Hypothalamus (tissue), 51 donors: Measurements from ENCODE around the gene ATG16L2.
"Not testable (repeated sequence)": the region's sequence is repeated elsewhere in the genome, so short reads cannot be mapped to it uniquely, and the experiment has no call there.

Experiments
- DNase-seq, 51 donors: peaks; one replicate each; lab custom pipeline; 2025; lab: John Stamatoyannopoulos, UW

Gene ATG16L2

DNA sequence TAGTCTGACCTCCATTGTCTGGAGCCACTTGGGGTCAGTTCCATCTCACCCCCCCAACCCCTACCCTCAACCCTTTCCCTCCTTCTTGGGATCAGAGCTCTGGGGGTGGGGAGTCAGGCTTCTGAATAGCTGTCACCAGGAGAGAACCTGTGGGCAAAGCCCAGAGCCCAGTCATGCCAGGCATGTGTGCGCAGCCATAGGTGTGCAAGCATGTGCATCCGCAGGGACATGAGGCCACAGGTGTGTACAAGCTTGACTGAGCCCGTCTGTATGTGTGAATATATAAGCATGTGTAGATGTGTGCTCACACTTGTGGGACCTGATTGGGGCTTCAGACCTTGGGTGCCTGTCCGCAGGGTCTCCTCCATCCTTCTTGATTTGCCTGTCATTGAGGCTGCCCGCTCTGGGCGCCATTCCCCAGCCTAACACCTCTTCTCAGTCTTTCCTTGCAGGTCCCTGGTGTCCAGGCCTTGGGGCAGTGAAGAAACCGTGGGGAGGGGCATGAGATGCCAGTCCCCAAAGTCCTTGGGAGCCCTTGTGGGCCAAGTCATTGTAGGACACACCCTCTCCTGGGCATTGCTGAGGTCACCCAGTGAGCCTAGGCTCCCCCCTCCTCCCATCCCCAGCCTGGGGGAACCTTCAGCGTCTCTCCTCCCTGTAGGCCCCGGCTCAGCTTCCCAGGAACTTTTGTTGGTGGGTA is 9.0 kb downstream of the ATG16L2 start:
- no peak for DNase-seq

GRCh38 chr11:72824020-72824419 is 9.8 kb downstream of the ATG16L2 start:
- no peak for DNase-seq

DNA sequence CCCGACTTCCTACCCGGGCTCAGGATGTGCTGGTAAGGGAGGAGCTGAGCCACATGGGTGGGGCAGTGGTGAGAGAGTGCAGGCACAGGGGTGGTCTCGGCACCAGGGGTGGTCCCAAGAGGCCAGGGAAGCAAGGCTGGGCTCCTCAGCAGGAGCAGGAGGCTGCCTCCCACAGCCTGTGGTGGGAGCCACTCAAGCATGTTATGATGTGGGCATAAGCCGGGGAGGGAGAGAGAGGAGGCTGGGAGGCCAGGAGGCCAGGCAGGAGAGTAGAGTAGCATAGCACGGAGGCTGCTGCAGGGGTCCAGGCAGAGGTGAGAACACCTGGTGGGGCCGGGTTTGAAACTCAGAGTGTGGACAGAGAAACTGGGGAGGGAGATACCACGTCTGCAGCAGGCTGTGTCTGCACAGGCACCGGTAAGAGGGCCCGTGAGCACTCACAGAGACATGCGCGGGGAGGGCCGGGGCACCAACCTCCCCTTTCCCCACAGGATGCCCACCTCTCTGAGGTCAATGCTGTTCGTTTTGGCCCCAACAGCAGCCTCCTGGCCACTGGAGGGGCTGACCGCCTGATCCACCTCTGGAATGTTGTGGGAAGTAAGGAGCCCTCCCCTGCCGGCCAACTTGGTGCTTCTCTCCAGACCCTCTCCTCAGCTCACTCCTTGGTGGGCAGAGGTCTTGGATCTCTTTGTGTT is 10.7 kb downstream of the ATG16L2 start:
- no peak for DNase-seq

- DNase-seq: no peak
Observed at GRCh38 chr11:72825661-72826060, 11.4 kb downstream of the ATG16L2 start.

DNA sequence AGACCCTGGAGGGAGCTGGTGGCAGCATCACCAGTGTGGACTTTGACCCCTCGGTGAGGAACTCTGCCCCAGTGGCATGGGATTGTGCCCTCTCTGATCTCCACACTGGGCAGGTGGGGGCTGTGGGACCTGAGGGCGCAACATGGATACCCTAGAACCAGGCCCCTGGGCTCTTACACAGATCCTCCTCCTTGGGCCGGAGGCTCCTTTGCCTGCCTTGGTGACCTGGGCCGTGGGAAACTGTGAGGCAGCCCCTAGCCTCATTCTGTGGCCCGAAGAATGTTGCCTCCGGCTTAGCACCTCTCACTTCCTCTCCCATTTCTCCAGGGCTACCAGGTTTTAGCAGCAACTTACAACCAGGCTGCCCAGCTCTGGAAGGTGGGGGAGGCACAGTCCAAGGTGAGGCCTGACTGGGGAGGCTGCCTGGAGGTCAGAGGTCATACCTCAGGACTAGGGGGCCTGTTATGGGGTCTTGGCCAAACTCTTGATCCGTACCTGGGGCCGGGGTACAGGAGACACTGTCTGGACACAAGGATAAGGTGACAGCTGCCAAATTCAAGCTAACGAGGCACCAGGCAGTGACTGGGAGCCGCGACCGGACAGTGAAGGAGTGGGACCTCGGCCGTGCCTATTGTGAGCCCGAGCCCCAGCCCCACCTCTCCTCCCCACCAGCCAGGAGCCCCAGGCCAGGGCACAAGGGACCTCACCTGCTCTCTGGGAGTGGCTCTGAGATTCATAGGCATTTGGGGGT is 12.2 kb downstream of the ATG16L2 start:
- DNase-seq: no peak

DNA sequence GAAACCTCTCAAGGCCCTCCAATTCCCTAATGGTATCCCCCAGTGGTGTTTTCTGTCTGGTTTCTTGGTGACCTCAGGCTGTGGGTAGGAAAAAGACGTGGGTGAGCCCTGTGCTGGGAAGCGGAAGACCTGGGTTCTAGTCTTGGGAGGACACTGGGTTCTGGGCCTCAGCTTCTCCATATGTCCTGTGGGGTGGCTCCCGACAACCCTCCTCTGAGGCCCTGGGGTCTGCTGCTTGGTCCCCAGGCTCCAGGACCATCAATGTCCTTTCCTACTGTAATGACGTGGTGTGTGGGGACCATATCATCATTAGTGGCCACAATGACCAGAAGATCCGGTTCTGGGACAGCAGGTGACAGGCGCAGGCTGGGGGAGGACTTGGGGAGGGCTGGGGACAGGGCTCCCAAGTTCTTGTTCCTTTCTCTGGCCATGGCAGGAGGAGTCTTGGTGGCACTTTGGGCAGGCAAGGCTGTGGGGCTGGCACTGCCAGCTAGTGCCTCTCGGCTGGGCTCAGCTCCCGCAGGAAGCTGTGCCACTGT is 12.8 kb downstream of the ATG16L2 start:
- DNase-seq: no peak

- DNase-seq: not testable (repeated sequence)
Observed at GRCh38 chr11:72827656-72828055, 13.4 kb downstream of the ATG16L2 start.

DNA sequence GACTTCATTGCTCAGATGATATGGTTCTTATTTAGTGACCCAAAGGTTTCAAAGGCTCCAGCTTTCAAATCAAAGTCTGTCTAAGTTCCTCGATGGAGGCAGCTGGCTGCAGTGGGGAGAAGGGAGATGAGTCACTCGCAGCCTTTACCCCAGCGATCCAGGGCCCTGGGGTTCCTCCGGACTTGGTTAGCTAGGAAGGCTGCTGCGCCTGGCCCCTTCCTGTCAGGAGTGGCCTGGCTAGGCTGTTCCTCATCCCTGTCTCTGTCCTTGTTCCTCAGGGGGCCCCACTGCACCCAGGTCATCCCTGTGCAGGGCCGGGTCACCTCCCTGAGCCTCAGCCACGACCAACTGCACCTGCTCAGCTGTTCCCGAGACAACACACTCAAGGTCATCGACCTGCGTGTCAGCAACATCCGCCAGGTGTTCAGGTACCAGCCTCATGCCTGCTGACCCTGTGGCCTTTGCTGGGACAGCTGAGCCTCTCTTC is 13.9 kb downstream of the ATG16L2 start:
- DNase-seq: no peak

GRCh38 chr11:72828692-72829101 is 14.5 kb downstream of the ATG16L2 start:
- no peak for DNase-seq

DNA sequence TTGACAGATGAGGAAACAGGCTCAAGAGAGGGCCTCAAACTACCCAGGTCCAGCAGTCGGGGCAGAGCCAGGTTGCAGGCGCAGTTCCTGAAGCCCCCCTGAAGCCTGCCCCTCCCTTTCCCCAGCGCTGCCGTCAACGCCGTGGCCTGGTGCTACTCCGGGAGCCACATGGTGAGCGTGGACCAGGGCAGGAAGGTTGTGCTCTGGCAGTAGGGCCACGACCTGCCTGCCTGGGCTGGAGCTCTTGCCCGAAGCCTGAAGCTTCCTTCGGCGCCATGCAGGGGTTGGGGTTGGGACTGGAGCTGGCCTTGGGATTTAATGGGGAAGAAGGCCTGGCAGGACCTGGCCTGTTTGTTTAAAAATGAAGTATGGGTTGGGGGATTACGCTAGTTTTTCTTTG is 15.0 kb downstream of the ATG16L2 start:
- DNase-seq: no peak

GRCh38 chr11:72829884-72830533 is 15.8 kb downstream of the ATG16L2 start:
- no peak for DNase-seq

- DNase-seq: peak in 49 of 51 donors; percentile 31 to 92 (median 73)
Observed at GRCh38 chr11:72831521-72832300, 17.5 kb downstream of the ATG16L2 start.

- no peak for DNase-seq
Observed at GRCh38 chr11:72832301-72833082, 18.3 kb downstream of the ATG16L2 start.

DNA sequence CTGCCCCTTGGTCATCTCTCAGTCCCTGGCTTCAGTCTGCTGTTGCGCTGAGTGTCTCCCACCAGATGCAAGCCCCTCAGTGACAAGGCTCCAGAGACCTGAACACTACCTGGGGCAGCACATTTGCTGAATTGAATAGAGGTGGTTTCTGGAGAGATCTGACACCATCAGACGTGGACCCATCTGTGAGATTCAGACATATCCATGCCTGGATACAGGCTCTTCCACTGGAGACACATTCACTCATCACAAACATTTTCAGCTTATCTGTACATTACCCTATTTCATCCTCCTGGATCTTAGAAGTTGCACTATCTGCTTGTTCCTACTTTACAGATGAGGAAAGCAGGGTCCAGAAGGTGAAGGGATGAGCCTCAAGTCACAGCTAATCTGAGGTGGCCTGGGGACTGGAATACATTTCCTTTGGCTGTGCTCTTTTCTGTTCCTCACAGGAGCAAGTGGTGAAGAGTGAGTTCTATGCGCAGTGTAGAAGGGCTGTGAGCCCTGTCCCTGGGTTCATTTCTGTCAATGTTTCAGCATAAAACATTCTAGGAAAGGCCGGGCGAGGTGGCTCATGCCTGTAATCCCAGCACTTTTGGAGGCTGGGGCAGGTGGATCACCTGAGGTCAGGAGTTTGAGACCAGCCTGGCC is 19.0 kb downstream of the ATG16L2 start:
- no peak for DNase-seq

DNA sequence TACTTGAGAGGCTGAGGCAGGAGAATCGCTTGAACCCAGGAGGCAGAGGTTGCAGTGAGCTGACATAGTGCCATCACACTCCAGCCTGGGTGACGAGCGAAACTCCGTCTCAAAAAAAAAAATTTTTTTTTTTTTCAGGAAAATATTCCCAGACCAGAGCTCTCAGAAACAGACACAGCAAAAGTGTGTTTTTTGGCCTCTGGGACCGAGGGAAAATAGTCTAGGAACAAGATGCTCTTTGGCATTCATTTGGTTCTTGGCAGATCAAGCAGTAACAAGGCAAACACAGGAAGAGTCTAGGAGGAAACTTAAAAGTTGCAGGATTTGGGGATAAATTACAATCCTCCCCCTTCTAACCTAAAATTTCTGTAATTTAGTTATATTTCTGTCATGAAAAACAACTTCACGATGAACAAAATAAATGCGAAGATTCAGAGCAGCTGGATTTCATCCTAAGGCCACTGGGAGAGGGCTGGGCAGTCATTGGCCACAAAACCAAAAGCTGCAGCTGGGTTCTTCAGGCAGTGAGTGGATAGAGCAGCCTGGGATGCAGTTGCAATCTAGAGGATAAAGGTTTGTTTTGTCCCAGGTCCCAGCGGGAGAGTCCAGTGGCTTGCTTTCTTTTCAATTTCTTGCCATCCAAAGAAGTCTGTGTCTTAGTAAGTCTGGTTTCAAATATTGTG is 19.7 kb downstream of the ATG16L2 start:
- peak in 10 of 51 donors; percentile 23 to 54 (median 36) for DNase-seq

DNA sequence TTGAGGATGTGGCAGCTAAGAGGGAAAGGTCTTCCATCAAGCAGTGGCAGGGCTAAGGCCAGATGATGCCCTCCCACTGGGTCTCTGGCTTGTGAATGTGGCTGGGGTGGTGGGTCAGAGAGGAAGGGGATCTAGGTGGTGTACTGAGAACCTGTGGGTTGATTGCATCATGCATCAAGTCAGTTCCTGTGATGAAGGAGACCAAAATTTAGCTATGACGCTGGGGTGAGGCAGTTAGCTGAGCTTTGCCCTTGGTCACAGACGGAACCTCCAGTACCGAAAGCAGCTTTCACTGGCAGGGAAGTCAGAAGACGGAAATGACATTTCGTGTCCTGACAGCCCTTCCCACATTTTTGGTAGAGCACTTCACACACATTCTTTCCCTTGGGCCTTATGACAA is 20.7 kb downstream of the ATG16L2 start:
- no peak for DNase-seq

- no peak for DNase-seq
Observed at GRCh38 chr11:72836111-72836510, 21.9 kb downstream of the ATG16L2 start.
